HG02870 (cell line): ENCODE results near the gene SLC6A5.

Experiments used
- ATAC-seq: cut with Tn5 transposase; IDR thresholded peaks from one replicate; pipeline ENCODE4 v1.9.1; 2021; ENCODE audit warnings: mild to moderate bottlenecking, moderate library complexity; ENCODE audit not compliant: unreplicated experiment

Gene SLC6A5

DNA sequence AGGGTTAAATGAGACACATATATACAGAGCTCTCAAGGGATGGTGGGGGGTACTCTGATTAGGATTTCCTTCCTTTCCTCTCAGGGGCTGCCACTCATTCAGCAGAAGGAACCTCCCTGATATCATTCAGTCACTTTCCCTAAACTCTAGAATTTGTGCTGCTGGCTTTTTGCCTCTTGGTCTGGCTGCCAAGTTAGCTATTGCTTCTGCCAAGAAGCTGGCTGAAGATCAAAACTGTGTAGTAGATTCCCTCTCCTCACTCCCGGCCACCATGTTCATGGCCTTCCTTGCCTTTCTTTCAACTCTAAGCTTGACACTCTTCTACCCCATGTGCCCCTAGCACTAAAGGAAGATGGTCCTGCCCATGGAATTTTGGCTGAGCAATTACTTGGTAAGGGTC, 18.7 kb downstream of the SLC6A5 start:
- ATAC-seq, result no peak

- ATAC-seq, result no peak
Observed at GRCh38 chr11:20620988-20621387, 21.6 kb downstream of the SLC6A5 start.

GRCh38 chr11:20621679-20622078, 22.3 kb downstream of the SLC6A5 start:
- no peak for ATAC-seq

- no peak for ATAC-seq
Observed at GRCh38 chr11:20623252-20623651, 23.8 kb downstream of the SLC6A5 start.

DNA sequence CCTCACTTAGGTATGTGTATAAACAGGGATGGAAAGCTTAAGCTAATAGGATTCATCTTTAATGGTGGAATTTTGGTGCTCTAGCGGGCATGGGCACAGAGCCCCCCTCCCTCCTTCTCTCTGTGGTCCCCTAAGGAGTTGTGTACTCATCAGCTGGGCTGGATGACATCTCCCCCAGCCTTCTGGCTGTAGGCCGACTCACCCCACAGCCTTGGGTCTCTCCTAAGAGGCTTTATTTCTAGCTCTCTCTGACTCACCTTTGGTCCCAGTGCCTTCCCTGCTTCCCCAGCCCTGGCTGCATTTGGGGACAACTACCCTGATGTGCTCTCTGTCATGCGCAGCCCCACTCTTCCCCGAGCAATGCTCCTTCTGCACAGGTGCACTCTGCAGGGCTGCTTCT, 26.9 kb downstream of the SLC6A5 start:
- no peak for ATAC-seq

GRCh38 chr11:20627026-20627425, 27.6 kb downstream of the SLC6A5 start:
- ATAC-seq, result no peak

GRCh38 chr11:20627701-20628100, 28.3 kb downstream of the SLC6A5 start:
- no peak for ATAC-seq

GRCh38 chr11:20631519-20632168, 32.2 kb downstream of the SLC6A5 start:
- no peak for ATAC-seq

DNA sequence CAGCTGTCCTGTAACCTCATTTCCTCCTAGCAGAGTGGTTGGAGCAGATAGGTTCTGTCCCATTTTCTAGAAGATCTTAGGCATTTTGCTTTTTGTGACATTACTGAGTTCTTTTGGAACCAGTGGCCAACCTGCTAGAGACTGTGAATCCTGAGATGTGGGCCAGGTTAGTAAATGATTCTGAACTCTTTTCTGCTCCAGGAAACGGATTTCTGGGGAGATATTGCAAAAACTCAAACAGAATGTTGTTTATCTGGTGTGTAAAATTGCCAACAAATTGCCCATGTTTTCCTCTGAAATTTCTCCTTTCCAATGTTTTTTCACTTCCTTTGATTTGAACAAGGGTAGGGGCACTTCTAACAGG, 32.7 kb downstream of the SLC6A5 start:
- ATAC-seq, result no peak

DNA sequence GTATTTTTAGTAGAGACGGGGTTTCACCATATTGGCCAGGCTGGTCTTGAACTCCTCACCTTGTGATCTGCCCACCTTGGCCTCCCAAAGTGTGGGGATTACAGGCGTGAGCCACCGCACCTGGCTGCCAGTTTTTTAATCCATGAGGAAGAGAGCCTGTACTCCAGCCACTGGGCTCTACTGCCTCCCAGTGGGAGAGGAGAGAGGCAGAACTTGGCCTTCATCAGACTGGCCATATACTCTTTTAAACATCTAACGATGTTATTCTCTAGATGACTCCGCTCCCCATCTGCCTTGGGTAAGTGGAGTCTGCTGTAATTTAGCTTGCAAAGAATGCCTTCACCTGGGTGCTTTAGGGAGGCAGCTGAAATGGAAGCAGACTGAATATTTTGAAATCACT, 34.6 kb downstream of the SLC6A5 start:
- ATAC-seq, result no peak

DNA sequence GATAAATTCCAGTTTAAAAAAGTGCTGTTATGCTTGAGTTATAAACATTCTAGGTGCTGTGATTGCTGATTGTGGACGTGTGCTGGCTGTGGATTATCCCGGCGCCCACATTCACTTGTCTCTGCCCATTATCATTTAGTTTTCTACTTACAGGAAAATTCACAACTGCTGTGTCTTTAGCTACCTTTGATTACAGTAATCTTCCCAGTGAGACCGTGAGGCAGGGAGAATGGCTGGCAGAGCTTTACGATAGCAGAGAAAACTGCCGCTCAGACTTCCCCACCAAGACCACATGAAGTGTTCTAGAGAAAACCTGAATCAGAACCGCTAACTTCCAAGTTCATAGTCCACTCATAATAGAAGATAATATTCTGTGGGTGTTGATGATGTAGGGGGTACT, 35.4 kb downstream of the SLC6A5 start:
- no peak for ATAC-seq

- ATAC-seq, result no peak
Observed at GRCh38 chr11:20638074-20638473, 38.7 kb downstream of the SLC6A5 start.

DNA sequence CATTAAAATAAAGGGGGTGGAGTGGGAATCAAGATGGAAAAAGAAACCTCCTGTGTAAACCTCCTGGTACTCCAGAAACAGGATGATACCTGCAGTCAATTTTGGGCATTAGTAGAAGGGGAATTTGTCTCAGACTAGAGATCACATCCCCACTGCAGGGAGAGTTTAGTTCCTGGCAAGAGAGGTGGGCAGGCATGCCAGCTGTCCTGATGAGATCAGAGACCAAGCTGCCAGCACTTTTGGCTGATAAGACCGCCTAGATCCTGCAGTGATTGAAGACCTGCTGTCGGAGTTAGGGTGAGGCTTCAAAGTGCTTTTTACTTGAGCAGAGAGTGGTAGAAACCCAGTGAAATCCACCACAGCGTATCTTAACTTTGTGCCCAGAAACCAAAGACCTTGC, 40.3 kb downstream of the SLC6A5 start:
- ATAC-seq, result no peak

- ATAC-seq, result no peak
Observed at GRCh38 chr11:20640401-20640800, 41.0 kb downstream of the SLC6A5 start.

GRCh38 chr11:20644360-20644759, 45.0 kb downstream of the SLC6A5 start:
- no peak for ATAC-seq

GRCh38 chr11:20647976-20648565, 48.7 kb downstream of the SLC6A5 start:
- peak; percentile 78 for ATAC-seq

GRCh38 chr11:20652150-20652806, 52.9 kb downstream of the SLC6A5 start:
- ATAC-seq, result no peak

GRCh38 chr11:20654038-20654437, 54.6 kb downstream of the SLC6A5 start:
- ATAC-seq, result no peak

- ATAC-seq, result no peak
Observed at GRCh38 chr11:20656901-20657300, 57.5 kb downstream of the SLC6A5 start.

DNA sequence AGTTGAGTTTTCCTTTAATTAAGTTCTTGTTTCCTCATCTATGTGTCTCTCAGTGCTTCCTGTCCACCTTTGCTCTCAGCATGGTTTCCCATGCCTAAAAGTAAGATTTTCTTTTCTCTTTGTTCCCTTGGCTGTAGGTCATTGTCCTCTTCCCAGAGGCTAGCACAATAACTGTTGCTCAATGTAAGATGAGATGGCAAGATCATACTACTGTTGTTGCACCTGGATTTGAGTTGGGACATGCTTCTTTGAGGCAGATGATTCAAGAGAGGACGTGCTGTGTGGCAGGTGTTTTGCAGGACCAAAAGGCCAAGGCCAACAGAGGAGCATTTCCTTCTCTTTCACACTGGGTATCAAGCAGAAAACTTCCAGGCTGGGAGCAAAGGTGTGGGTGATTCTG, 58.7 kb downstream of the SLC6A5 start:
- ATAC-seq, result no peak

DNA sequence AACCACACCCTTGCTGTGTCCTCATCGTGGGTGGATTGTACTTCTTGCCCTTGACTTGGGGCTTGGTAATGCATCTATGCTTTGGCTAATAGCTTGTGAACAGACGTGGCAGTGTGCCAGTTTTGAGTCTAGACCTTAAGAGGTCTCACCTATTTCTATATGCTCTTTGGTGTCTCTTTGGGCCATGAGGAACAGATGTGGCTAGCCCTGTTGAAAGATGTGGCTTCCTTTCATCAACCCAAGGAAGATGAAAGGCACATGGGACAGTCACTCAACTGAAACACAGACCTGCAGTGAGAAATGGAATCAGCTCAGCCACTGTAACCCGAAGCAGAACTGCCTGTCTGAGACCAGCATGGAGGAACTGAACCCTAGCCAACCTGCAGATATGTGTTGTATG, 62.0 kb downstream of the SLC6A5 start:
- ATAC-seq, result no peak

GRCh38 chr11:20661850-20662249, 62.4 kb downstream of the SLC6A5 start:
- no peak for ATAC-seq
